ENCODE measurements around the gene OSBPL1A.

DNA sequence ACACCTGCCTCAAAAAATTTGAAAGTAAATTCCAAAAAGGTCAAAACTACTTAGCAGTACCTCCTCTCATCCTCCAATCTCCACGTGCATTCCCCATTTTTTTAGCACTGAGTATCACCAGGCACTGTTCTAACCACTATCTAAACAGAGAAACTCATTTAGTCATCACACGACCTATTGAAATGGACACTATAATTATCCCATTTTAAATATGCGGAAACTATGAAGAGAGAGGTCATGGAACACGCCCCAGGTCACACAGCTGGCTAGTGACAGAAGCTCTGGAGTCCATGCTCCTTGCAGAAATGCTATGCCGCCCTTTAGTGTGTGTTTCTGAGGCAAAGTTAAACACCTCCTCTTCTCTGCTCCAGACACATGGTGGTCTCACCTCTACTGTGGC, 159.2 kb downstream of the OSBPL1A start:
- TF ChIP-seq, protein P1, sequence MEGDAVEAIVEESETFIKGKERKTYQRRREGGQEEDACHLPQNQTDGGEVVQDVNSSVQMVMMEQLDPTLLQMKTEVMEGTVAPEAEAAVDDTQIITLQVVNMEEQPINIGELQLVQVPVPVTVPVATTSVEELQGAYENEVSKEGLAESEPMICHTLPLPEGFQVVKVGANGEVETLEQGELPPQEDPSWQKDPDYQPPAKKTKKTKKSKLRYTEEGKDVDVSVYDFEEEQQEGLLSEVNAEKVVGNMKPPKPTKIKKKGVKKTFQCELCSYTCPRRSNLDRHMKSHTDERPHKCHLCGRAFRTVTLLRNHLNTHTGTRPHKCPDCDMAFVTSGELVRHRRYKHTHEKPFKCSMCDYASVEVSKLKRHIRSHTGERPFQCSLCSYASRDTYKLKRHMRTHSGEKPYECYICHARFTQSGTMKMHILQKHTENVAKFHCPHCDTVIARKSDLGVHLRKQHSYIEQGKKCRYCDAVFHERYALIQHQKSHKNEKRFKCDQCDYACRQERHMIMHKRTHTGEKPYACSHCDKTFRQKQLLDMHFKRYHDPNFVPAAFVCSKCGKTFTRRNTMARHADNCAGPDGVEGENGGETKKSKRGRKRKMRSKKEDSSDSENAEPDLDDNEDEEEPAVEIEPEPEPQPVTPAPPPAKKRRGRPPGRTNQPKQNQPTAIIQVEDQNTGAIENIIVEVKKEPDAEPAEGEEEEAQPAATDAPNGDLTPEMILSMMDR (IDR thresholded peaks at IDR 0.05; ENCODE audit: insufficient read depth, low read length) = no peak
- TF ChIP-seq POLR2AphosphoS5 (IDR thresholded peaks at IDR 0.05; ENCODE audit: low read depth) = no peak
- no peak for TF ChIP-seq SPI1 (IDR thresholded peaks at IDR 0.05; ENCODE audit: borderline replicate concordance, low read depth)
- no peak for TF ChIP-seq REST (IDR thresholded peaks at IDR 0.05; ENCODE audit: insufficient replicate concordance, low read depth)

All from HL-60 (cell line).